ENCODE results near the gene SEC14L3.

DNA sequence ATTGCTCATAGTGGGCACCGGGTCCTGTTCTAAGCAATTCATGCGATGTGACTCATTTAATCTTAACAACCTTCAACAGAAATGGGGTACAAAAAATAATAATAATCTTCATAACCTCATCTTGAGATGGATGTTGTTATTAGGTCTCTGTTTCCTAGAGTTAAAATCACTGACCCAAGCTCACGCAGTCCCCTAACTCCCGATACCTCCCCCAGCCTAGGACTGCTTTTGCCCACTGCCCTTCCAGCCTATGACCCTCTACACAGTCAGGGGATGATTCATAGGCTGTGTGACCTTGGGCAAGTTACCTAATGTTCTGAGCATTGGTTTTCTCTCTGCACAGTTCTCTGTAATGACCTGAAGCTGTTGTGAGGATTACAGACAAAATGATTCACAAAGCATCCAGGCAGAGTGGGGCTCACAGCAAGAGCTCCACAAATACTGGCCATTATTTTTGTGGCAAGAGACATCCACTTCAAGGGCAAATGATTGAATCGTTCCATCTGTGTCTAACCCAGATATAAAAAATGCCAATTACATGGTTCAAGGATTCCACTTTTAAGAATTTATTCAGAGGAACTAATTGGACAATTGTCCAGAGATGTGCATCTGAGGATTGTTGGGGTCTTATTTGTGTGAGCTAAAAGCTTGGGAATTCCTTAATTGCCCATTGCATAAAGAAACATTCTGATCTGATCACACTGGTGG, 26.2 kb downstream of the SEC14L3 start:
- TF ChIP-seq EZH2phosphoT487 (IDR thresholded peaks at IDR 0.05; ENCODE audit: insufficient read depth, low read depth) (no peak), EZH2 (IDR thresholded peaks at IDR 0.05; ENCODE audit: insufficient read depth, poor library complexity, severe bottlenecking) (no peak)

Measured in GM23248 (cell line).